Small intestine (tissue), 7 donors: ENCODE data around the gene ROR1. TPM values are rescaled to one million over a fixed set of nuclear protein-coding genes. Genes with fewer than 3 reads are reported as not detected.

Experiments used
- DNase-seq, 2 donors: peaks; one replicate each; pipeline versions ENCODE4 v3.0.0 to v3.0.0-alpha.2; 2013
- FAIRE-seq: peaks from 2 replicates; lab custom pipeline; 2012; peaks lifted over from hg19 to GRCh38; lab: Jason Lieb, UNC
- H3K27ac ChIP-seq, 3 donors: one replicate each; pipeline ENCODE4 v1.5.1; 2013; ENCODE audit warnings: low read length in 2 of 3, mild to moderate bottlenecking in 2 of 3, control low read depth in 1 of 3, inconsistent platforms in 1 of 3, low read depth in 1 of 3, moderate library complexity in 1 of 3
- H3K27me3 ChIP-seq, 3 donors: one replicate each; pipeline ENCODE4 v1.6.1; 2013; ENCODE audit warnings: low read length in 3 of 3, inconsistent platforms in 1 of 3; ENCODE audit not compliant: control insufficient read depth in 3 of 3, insufficient read depth in 3 of 3
- H3K36me3 ChIP-seq, 3 donors: one replicate each; pipeline ENCODE4 v1.6.1; 2013; ENCODE audit warnings: low read length in 3 of 3, inconsistent platforms in 1 of 3, low read depth in 1 of 3, mild to moderate bottlenecking in 1 of 3, moderate library complexity in 1 of 3; ENCODE audit not compliant: control insufficient read depth in 3 of 3, insufficient read depth in 2 of 3
- H3K4me1 ChIP-seq, 3 donors: one replicate each; pipeline ENCODE4 v1.6.1; 2013; ENCODE audit warnings: low read length in 2 of 3, inconsistent platforms in 1 of 3, low read depth in 1 of 3, mild to moderate bottlenecking in 1 of 3, moderate library complexity in 1 of 3; ENCODE audit not compliant: control insufficient read depth in 3 of 3, insufficient read depth in 2 of 3
- H3K4me3 ChIP-seq, 3 donors: one replicate each; pipeline ENCODE4 v1.5.1; 2013; ENCODE audit warnings: low read length in 3 of 3, control low read depth in 1 of 3, inconsistent platforms in 1 of 3, low read depth in 1 of 3, mild to moderate bottlenecking in 1 of 3, moderate library complexity in 1 of 3
- H3K9me3 ChIP-seq, 2 donors: one replicate each; pipeline ENCODE4 v1.6.1; 2013; ENCODE audit warnings: low read depth in 1 of 2, low read length in 1 of 2; ENCODE audit not compliant: control insufficient read depth in 2 of 2, insufficient read depth in 1 of 2
- WGBS, 3 donors: extraction: QIAGEN DNeasy Blood & Tissue Kit; methylation state at CpG; one replicate each; pipeline ENCODE4 v1.1.7; 2013; 5-methylcytosine and 5-hydroxymethylcytosine counted together
- polyA plus RNA-seq, 4 donors: library from polyadenylated mRNA; stranded (reverse) in 3 of 4; unstranded in 1 of 4; fragments of 200-250 nt in 3 of 4; fragments of 120-200 nt in 1 of 4; gene quantifications; one replicate each; pipeline versions ENCODE4 v1.2.1 to v1.2.3, GENCODE V29; 2013
- donor health status: healthy with polysubstance abuse.
- donor health status: control.
- donor health status: control.
- donor health status: Bipolar disorder and iron deficiency.
- donor health status: healthy.

Gene ROR1
- polyA plus RNA-seq, 4 donors = 0.22 to 3.6 (median 3.2) TPM; not detected in 1

DNA sequence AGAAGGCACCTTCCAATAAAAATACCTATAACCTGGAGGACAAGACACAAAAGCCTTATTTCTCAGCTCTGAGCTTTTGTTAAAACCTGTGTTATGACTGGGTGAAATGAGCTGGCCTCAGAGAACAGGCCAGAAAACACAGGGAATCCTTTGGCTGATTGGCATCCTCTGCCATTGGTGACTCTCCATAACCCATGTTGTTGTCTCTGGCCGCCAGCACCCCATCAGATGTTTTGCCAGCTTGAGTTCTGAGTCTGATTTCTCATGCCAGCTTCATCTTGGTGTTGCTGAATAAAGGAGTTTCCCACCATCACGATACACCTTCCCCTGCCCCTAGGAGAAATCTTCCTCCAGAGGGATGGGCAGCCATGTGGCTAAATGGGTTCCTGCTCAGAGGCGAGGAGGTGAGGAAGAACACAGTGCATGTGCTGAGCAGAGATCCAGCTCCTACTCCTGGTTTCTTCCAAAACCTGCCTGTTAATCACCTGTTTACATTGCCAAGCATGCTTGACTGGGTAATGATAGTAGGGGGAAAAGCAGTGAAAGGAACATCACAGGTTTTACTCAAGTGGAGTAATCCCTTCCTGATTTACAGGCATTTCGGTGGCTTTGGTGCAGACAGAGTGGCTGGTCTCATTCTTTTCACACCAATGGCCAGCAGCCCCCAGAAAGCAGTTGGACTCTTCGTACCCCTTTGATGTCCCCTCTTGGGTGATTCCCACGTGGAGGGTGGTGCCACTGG lies 109.8 kb downstream of the ROR1 start:
- H3K4me1 ChIP-seq = peaks cover 0 to 7% (median 7%) of the 10 kb centered on the region in 3 donors
- FAIRE-seq (no peak), DNase-seq (no peak)
- WGBS, 3 donors = 74 to 80% (median 79%) methylated on average over 6 of the region's 6 CpGs
- no peaks in the 10 kb centered on the region for H3K36me3 ChIP-seq
- no peak overlapping the region for H3K4me3 ChIP-seq
- H3K9me3 ChIP-seq = no peaks in the 10 kb centered on the region
- H3K27ac ChIP-seq = no peak overlapping the region
- H3K27me3 ChIP-seq = no peaks in the 10 kb centered on the region

DNA sequence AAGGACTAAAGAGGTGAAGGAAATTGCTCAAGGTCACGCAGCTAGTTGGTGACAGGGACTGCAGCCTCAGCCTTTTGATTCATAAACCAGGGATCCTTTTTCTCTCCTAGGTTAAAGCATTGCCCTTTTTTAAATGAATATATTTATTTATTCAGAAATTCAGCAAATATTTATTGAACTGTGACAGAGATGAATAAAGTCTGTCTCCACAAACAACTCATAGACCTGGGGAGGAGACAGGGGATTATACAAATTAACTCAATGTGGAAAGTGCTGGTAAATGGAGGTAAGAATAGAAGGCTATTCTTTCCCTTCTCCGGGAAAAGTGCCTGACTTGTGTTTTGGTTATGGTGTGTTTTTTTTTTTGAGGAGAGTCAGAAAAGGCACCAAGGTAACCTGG lies 110.7 kb downstream of the ROR1 start:
- H3K27me3 ChIP-seq = no peaks in the 10 kb centered on the region
- H3K27ac ChIP-seq = no peak overlapping the region
- H3K9me3 ChIP-seq = no peaks in the 10 kb centered on the region
- H3K4me1 ChIP-seq = peaks cover 0 to 7% (median 7%) of the 10 kb centered on the region in 3 donors
- DNase-seq (no peak), FAIRE-seq (no peak)
- WGBS, 3 donors = 84 to 90% (median 85%) methylated on average over 2 of the region's 2 CpGs
- H3K4me3 ChIP-seq = no peak overlapping the region
- no peaks in the 10 kb centered on the region for H3K36me3 ChIP-seq

DNA sequence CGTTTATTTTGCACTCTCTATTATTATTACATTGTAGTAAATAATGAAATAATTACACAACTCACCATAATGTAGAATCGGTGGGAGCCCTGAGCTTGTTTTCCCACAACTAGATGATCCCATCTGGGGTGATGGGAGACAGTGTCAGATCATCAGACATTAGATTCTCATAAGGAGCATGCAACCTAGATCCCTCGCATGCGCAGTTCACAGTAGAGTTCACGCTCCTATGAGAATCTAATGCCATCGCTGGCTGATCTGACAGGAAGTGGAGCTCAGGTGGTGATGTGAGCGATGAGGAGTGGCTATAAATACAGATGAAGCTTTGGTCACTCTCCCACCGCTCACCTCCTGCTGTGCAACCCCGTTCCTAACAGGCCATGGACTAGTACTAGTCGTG lies 112.1 kb downstream of the ROR1 start:
- FAIRE-seq (no peak), DNase-seq (no peak)
- no peak overlapping the region for H3K27ac ChIP-seq
- no peak overlapping the region for H3K4me3 ChIP-seq
- H3K9me3 ChIP-seq = no peaks in the 10 kb centered on the region
- 93 to 96% (median 95%) methylated on average over 10 of the region's 10 CpGs for WGBS, 3 donors
- peaks cover 0 to 7% (median 7%) of the 10 kb centered on the region in 3 donors for H3K4me1 ChIP-seq
- H3K27me3 ChIP-seq = no peaks in the 10 kb centered on the region
- no peaks in the 10 kb centered on the region for H3K36me3 ChIP-seq

DNA sequence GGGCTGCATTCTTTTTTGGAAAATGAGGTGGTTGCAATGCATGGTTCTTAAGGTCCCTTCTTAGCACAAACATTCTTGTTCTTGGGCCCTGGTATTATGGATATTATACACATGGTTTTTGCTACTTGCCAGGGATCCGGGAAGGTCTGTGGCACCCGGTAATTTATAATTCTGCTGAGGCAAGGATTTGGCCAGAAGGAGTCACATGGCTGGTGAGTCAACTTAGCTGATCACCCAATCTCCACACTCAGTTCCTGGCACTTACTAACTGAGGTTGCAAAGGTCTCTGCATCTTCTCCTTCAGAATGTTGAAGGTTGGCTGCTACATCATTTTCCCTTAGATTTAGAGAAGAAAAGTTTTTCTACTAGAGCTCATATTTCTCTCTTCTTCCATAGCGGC lies 112.5 kb downstream of the ROR1 start:
- Histone ChIP-seq H3K27me3 (no peaks in the 10 kb centered on the region), H3K9me3 (no peaks in the 10 kb centered on the region), H3K36me3 (no peaks in the 10 kb centered on the region), H3K27ac (no peak overlapping the region), H3K4me1 (peaks cover 0 to 7% (median 7%) of the 10 kb centered on the region in 3 donors), H3K4me3 (no peak overlapping the region)
- WGBS, 3 donors = 80 to 91% (median 86%) methylated on average over 3 of the region's 3 CpGs
- FAIRE-seq (no peak), DNase-seq (no peak)

DNA sequence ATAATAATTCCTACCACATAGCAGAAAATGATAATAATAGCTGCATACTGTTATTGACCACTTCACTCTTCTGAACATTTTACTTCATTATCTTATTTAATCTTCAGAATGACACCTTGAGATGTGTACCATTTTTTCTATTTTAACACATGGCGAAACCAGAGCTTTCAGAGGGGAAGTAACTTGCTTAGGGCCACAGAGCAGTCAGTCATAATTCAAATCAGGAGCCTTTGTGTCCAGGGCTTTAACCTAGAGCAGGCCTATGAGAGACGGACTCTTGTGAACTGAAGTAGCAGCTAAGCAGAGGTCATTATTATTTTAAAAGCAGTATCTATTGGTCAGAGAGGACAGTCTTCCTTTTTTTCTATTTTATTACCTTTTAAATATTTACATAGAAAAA lies 114.0 kb downstream of the ROR1 start:
- Histone ChIP-seq H3K9me3 (no peaks in the 10 kb centered on the region), H3K27me3 (no peaks in the 10 kb centered on the region), H3K4me1 (peaks cover 0 to 7% (median 0%) of the 10 kb centered on the region in 3 donors), H3K4me3 (no peak overlapping the region), H3K36me3 (no peaks in the 10 kb centered on the region), H3K27ac (no peak overlapping the region)
- FAIRE-seq = no peak
- 89 to 93% (median 93%) methylated on average over 2 of the region's 2 CpGs for WGBS, 3 donors
- no peak for DNase-seq

DNA sequence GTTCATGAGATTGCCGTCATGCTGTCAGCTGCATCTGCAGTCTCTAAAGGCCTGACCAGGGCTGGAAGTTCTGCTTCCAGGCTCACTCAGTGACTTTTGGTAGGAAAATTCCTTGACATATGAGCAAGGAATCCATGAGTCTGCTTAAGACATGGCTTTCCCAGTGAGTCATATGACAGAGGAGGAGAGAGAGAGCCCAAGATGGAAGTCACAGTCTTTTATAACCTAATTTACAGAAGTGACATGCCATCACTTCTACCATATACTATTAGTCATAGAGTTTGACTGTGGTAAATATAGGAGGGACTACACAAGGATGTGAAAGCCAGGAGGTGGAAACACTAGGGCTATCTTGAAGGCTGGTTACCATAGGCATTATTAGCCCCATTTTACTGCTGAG lies 115.2 kb downstream of the ROR1 start:
- Histone ChIP-seq H3K9me3 (no peaks in the 10 kb centered on the region), H3K27me3 (no peaks in the 10 kb centered on the region), H3K4me1 (peaks cover 0 to 1% (median 0%) of the 10 kb centered on the region in 3 donors), H3K4me3 (no peak overlapping the region), H3K36me3 (no peaks in the 10 kb centered on the region), H3K27ac (no peak overlapping the region)
- WGBS, 3 donors = 70 to 89% (median 86%) methylated on average over 1 of the region's 1 CpG
- peak in 1 of 2 donors; percentile 34 for DNase-seq
- FAIRE-seq = no peak

DNA sequence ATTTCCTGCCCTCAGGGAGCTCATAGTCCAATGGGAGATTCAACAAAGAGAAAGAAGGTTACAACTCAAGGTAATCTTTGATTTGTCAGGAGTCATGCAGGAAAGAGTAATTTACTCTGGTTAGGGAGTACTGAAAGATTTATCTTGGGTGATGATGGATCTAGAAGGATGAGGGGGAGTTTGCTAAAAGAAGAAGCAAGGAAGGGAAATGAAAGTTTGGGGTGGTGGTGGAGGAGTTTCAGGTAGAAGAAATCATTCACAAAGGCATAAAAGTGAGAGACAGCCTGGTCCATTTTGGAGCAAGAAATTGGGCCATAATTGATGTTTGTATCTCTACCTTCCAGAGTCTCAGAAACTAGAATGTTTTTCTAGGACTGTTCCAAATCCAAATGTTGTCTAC lies 116.7 kb downstream of the ROR1 start:
- H3K27me3 ChIP-seq = no peaks in the 10 kb centered on the region
- FAIRE-seq (no peak), DNase-seq (no peak)
- no peaks in the 10 kb centered on the region for H3K36me3 ChIP-seq
- H3K4me3 ChIP-seq = no peak overlapping the region
- no peaks in the 10 kb centered on the region for H3K9me3 ChIP-seq
- no peaks in the 10 kb centered on the region for H3K4me1 ChIP-seq
- no peak overlapping the region for H3K27ac ChIP-seq

DNA sequence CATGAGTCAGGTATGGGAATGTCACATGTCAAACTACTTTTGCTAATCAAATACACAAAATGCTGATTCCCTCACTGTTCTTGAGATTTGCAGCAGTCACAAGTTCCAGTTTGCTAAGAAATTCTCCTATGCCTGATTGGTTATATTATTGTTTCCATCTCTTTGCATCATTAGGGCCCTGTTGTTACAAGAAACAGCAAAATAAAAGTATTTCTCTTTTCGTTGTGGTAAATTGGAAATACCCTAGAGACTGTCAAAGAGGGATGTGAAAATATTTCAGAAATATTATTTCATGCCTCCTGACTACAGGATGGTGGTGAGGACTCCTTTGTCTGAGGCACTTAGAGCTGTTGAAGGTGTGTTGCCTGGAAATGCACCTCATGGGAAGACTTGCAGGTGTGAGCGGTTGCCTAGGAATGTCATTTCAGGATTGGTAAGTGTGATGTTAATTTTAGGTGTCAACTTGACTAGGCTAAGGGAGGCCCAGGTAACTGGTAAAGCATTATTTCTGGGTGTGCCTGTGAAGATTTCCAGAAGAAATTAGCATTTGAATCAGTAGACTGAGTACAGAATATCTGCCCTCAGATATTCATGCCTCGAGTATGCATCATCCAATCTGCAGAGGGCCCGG lies 117.4 kb downstream of the ROR1 start:
- 80 to 91% (median 89%) methylated on average over 4 of the region's 4 CpGs for WGBS, 3 donors
- Histone ChIP-seq H3K4me1 (no peaks in the 10 kb centered on the region), H3K9me3 (no peaks in the 10 kb centered on the region), H3K27me3 (no peaks in the 10 kb centered on the region), H3K27ac (no peak overlapping the region), H3K36me3 (no peaks in the 10 kb centered on the region), H3K4me3 (no peak overlapping the region)
- FAIRE-seq = no peak
- DNase-seq = no peak
